Esophagus muscularis mucosa (tissue), 4 donors: Measurements from ENCODE around the gene IGSF23. TPM values are rescaled to one million over a fixed set of nuclear protein-coding genes. Genes with fewer than 3 reads are reported as not detected.

Source experiments
- DNase-seq: peaks from one replicate; pipeline ENCODE4 v3.0.0-alpha.2; 2017; ENCODE audit errors: extremely low spot score
- H3K27ac ChIP-seq, 4 donors: fragments of 200-600 bp; sonication (generic); replicated peaks in 1 of 4; 1 replicate in 3 of 4; 2 replicates in 1 of 4; pipeline ENCODE4 v1.5.1; 2016 to 2019; ENCODE audit warnings: mild to moderate bottlenecking in 1 of 4
- H3K27me3 ChIP-seq, 4 donors: fragments of 200-600 bp; sonication (generic); one replicate each; pipeline versions ENCODE4 v1.5.1 to v1.6.0; 2016 to 2019
- H3K36me3 ChIP-seq, 4 donors: fragments of 200-600 bp; sonication (generic); one replicate each; pipeline ENCODE4 v1.5.1; 2016 to 2019
- H3K4me1 ChIP-seq, 4 donors: fragments of 200-600 bp; sonication (generic); one replicate each; pipeline ENCODE4 v1.5.1; 2016 to 2019
- H3K4me3 ChIP-seq, 4 donors: fragments of 200-600 bp; sonication (generic); 1 replicate in 2 of 4; 2 replicates in 2 of 4; pipeline ENCODE4 v1.5.1; 2016 to 2019; ENCODE audit warnings: mild to moderate bottlenecking in 4 of 4, moderate library complexity in 1 of 4
- H3K9me3 ChIP-seq, 4 donors: fragments of 200-600 bp; sonication (generic); 1 replicate in 3 of 4; 2 replicates in 1 of 4; pipeline ENCODE4 v1.5.1; 2016 to 2019
- CTCF ChIP-seq, 3 experiments: fragments of 200-600 bp in 2 of 3; fragments of 450-650 bp in 1 of 3; sonication (generic) in 2 of 3; IDR thresholded peaks; one replicate each; pipeline ENCODE4 v1.5.1; 2017 to 2019; ENCODE audit warnings: antibody characterized with exemption in 3 of 3, mild to moderate bottlenecking in 2 of 3, moderate library complexity in 1 of 3
- EP300 ChIP-seq: sonication (generic); formaldehyde crosslinking; IDR thresholded peaks from one replicate; pipeline ENCODE4 v1.6.1; 2017; ENCODE audit warnings: antibody characterized with exemption
- POLR2A ChIP-seq: fragments of 450-650 bp; IDR thresholded peaks from one replicate; pipeline ENCODE4 v1.6.1; 2017; ENCODE audit warnings: antibody characterized with exemption, moderate library complexity, mild to moderate bottlenecking, low read depth
- POLR2AphosphoS5 ChIP-seq, 2 donors: sonication (generic); formaldehyde crosslinking; IDR thresholded peaks; one replicate each; pipeline ENCODE4 v1.6.1; 2017; ENCODE audit warnings: antibody characterized with exemption in 2 of 2
- WGBS: methylation state at CpG from one replicate; pipeline ENCODE4 v1.1.5; 2018; 5-methylcytosine and 5-hydroxymethylcytosine counted together
- intact Hi-C: fragments of 100-400 bp; cut with DNase I; formaldehyde crosslinking; loops from one replicate; pipeline ENCODE4 v1.15.1; 2023
- total RNA-seq, 4 donors: library from RNA; depleted of rRNA; stranded (reverse); fragments of >200 nt; gene quantifications; one replicate each; pipeline versions ENCODE4 v1.1.0 to v1.2.1, GENCODE V29; 2016

The IGSF23 gene
- total RNA-seq, 4 donors from 2014 or later: not detected

GRCh38 chr19:44635581-44636438, 22.4 kb downstream of the IGSF23 start:
- H3K27me3 ChIP-seq: no peaks in the 10 kb centered on the region
- no peak for DNase-seq
- no peak overlapping the region for H3K4me3 ChIP-seq
- WGBS: 77% methylated on average over 3 of the region's 3 CpGs
- TF ChIP-seq CTCF (IDR thresholded peaks at IDR 0.05) (no peak), EP300 (no peak), POLR2A (no peak), POLR2AphosphoS5 (IDR thresholded peaks at IDR 0.05) (no peak)
- no peak overlapping the region for H3K27ac ChIP-seq
- peaks cover 0 to 10% (median 0%) of the 10 kb centered on the region in 4 donors for H3K4me1 ChIP-seq
- no peaks in the 10 kb centered on the region for H3K9me3 ChIP-seq
- H3K36me3 ChIP-seq: no peaks in the 10 kb centered on the region
- intact Hi-C loops: no loop called here

- WGBS: 74% methylated on average over 10 of the region's 11 CpGs
- H3K27ac ChIP-seq: no peak overlapping the region
- no peaks in the 10 kb centered on the region for H3K27me3 ChIP-seq
- H3K36me3 ChIP-seq: no peaks in the 10 kb centered on the region
- H3K9me3 ChIP-seq: no peaks in the 10 kb centered on the region
- no peak for TF ChIP-seq CTCF (IDR thresholded peaks at IDR 0.05)
- no peak for TF ChIP-seq EP300
- no peak for DNase-seq
- no peak overlapping the region for H3K4me3 ChIP-seq
- peaks cover 0 to 10% (median 0%) of the 10 kb centered on the region in 4 donors for H3K4me1 ChIP-seq
- intact Hi-C loops: no loop called here
These were observed 23.4 kb downstream of the IGSF23 start for GRCh38 chr19:44636439-44637389.

- intact Hi-C loops: no loop called here
- H3K4me3 ChIP-seq: no peak overlapping the region
- H3K36me3 ChIP-seq: no peaks in the 10 kb centered on the region
- DNase-seq: no peak
- 91% methylated on average over 5 of the region's 5 CpGs for WGBS
- no peaks in the 10 kb centered on the region for H3K27me3 ChIP-seq
- no peaks in the 10 kb centered on the region for H3K9me3 ChIP-seq
- TF ChIP-seq EP300 (no peak), POLR2AphosphoS5 (IDR thresholded peaks at IDR 0.05) (no peak), POLR2A (no peak), CTCF (IDR thresholded peaks at IDR 0.05) (no peak)
- no peak overlapping the region for H3K27ac ChIP-seq
- peaks cover 0 to 10% (median 0%) of the 10 kb centered on the region in 4 donors for H3K4me1 ChIP-seq
These were observed 24.0 kb downstream of the IGSF23 start for GRCh38 chr19:44637390-44637764.

- Histone ChIP-seq H3K4me3 (no peak overlapping the region), H3K27me3 (no peaks in the 10 kb centered on the region), H3K36me3 (no peaks in the 10 kb centered on the region), H3K9me3 (no peaks in the 10 kb centered on the region), H3K27ac (no peak overlapping the region), H3K4me1 (peaks cover 13 to 14% (median 13%) of the 10 kb centered on the region in 4 donors)
- intact Hi-C loops: no loop called here
- DNase-seq: no peak
- 85% methylated on average over 3 of the region's 3 CpGs for WGBS
- TF ChIP-seq POLR2A: no peak
- no peak for TF ChIP-seq CTCF (IDR thresholded peaks at IDR 0.05)
- no peak for TF ChIP-seq POLR2AphosphoS5 (IDR thresholded peaks at IDR 0.05)
- TF ChIP-seq EP300: no peak
These were observed 27.2 kb downstream of the IGSF23 start for GRCh38 chr19:44640518-44640917.
